H1 (cell line): ENCODE results near the gene WDR37. TPM values are rescaled to one million over a fixed set of nuclear protein-coding genes. Genes with fewer than 3 reads are reported as not detected.

Experiments used
- CTCF ChIA-PET: fragments of 300-600 bp; sonication (Branson Sonifier 250); formaldehyde crosslinking; loops from one replicate; lab custom pipeline; 2021; ENCODE audit not compliant: partially characterized antibody; lab: Charles Lee
- POLR2A ChIA-PET: fragments of 300-600 bp; sonication (Branson Sonifier 250); formaldehyde crosslinking; loops from one replicate; lab custom pipeline; 2021; ENCODE audit warnings: inconsistent platforms; ENCODE audit not compliant: partially characterized antibody; lab: Charles Lee
- DNase-seq, 2 experiments: peaks; one replicate each; pipeline versions ENCODE4 v3.0.0 to v3.0.0-alpha.2; 2010 to 2022; ENCODE audit warnings: low spot score in 2 of 2, low read depth in 1 of 2, mixed read lengths in 1 of 2
- FAIRE-seq: peaks from 2 replicates; lab custom pipeline; 2011; peaks lifted over from hg19 to GRCh38; lab: Jason Lieb, UNC
- H2AFZ ChIP-seq: 2 replicates; pipeline ENCODE4 v1.8.1; 2012; ENCODE audit warnings: low read length, inconsistent platforms
- H2AK5ac ChIP-seq: 2 replicates; pipeline ENCODE4 v1.6.1; 2013; ENCODE audit warnings: low read depth, low read length
- H2BK120ac ChIP-seq: replicated peaks from 2 replicates; pipeline ENCODE3; 2013; ENCODE audit warnings: low read depth, low read length, inconsistent platforms
- H2BK12ac ChIP-seq: 2 replicates; pipeline ENCODE4 v1.6.1; 2013; ENCODE audit warnings: low read depth, low read length
- H2BK15ac ChIP-seq: 2 replicates; pipeline ENCODE4 v1.6.1; 2013; ENCODE audit warnings: low read length
- H2BK20ac ChIP-seq: 2 replicates; pipeline ENCODE4 v1.6.1; 2013; ENCODE audit warnings: low read length
- H2BK5ac ChIP-seq: 2 replicates; pipeline ENCODE4 v1.6.1; 2013; ENCODE audit warnings: low read depth, low read length
- H3K14ac ChIP-seq: 2 replicates; pipeline ENCODE4 v1.6.1; 2013; ENCODE audit warnings: inconsistent platforms; ENCODE audit not compliant: insufficient read length
- H3K18ac ChIP-seq: 2 replicates; pipeline ENCODE4 v1.6.1; 2013; ENCODE audit warnings: low read length; ENCODE audit errors: extremely low read depth
- H3K23ac ChIP-seq: 2 replicates; pipeline ENCODE4 v1.6.1; 2013; ENCODE audit warnings: inconsistent platforms; ENCODE audit not compliant: insufficient read length
- H3K23me2 ChIP-seq: 2 replicates; pipeline ENCODE4 v1.6.1; 2013; ENCODE audit warnings: low read depth, low read length
- H3K27ac ChIP-seq: 2 replicates; pipeline ENCODE4 v1.6.1; 2011; ENCODE audit warnings: low read depth, low read length, inconsistent platforms
- H3K27me3 ChIP-seq, 4 experiments: replicated peaks in 1 of 4; 1 replicate in 1 of 4; 2 replicates in 3 of 4; pipeline versions ENCODE4 v1.6.1 to v1.8.1; 2011 to 2013; ENCODE audit warnings: low read length in 3 of 4, mild to moderate bottlenecking in 3 of 4, inconsistent platforms in 2 of 4, mixed read lengths in 2 of 4, moderate library complexity in 1 of 4; ENCODE audit not compliant: control insufficient read depth in 3 of 4, insufficient read depth in 3 of 4; ENCODE audit errors: extremely low read depth in 1 of 4
- H3K36me3 ChIP-seq, 4 experiments: 2 replicates each; pipeline versions ENCODE4 v1.6.1 to v1.8.1; 2011 to 2013; ENCODE audit warnings: mild to moderate bottlenecking in 4 of 4, low read length in 3 of 4, moderate library complexity in 2 of 4, control low read depth in 1 of 4, inconsistent platforms in 1 of 4; ENCODE audit not compliant: insufficient read depth in 4 of 4, control insufficient read depth in 2 of 4
- H3K4ac ChIP-seq: replicated peaks from 2 replicates; pipeline ENCODE3; 2013; ENCODE audit warnings: low read length, low read depth, mixed read lengths, inconsistent platforms; ENCODE audit not compliant: insufficient read length
- H3K4me1 ChIP-seq, 4 experiments: replicated peaks in 1 of 4; 1 replicate in 1 of 4; 2 replicates in 3 of 4; pipeline versions ENCODE4 v1.6.1 to v1.8.1; 2011 to 2013; ENCODE audit warnings: low read length in 3 of 4, inconsistent platforms in 2 of 4, mixed read lengths in 1 of 4; ENCODE audit not compliant: insufficient read depth in 4 of 4, control insufficient read depth in 3 of 4
- H3K4me2 ChIP-seq, 2 experiments: 2 replicates each; pipeline versions ENCODE4 v1.6.1 to v1.8.1; 2011 to 2013; ENCODE audit warnings: low read depth in 2 of 2, low read length in 2 of 2, control low read depth in 1 of 2, inconsistent platforms in 1 of 2, mild to moderate bottlenecking in 1 of 2; ENCODE audit not compliant: insufficient read depth in 1 of 2
- H3K4me3 ChIP-seq, 4 experiments: fragments of 200-600, 300-600 bp in 1 of 4; sonication (generic), shearing (Covaris generic), sonication (Bioruptor Twin) in 1 of 4; 2 replicates each; pipeline versions ENCODE4 v1.5.1 to v1.8.1; 2011 to 2016; ENCODE audit warnings: low read length in 4 of 4, low read depth in 3 of 4, control low read depth in 2 of 4, inconsistent platforms in 2 of 4, mild to moderate bottlenecking in 2 of 4, mixed read lengths in 1 of 4, moderate library complexity in 1 of 4; ENCODE audit not compliant: insufficient read depth in 2 of 4; ENCODE audit errors: extremely low read depth in 1 of 4
- H3K56ac ChIP-seq: replicated peaks from 2 replicates; pipeline ENCODE3; 2013; ENCODE audit warnings: low read depth, mild to moderate bottlenecking, mixed read lengths, low read length, inconsistent platforms; ENCODE audit not compliant: insufficient read length
- H3K79me1 ChIP-seq: 2 replicates; pipeline ENCODE4 v1.6.1; 2013; ENCODE audit warnings: low read depth, low read length, control low read depth
- H3K79me2 ChIP-seq, 2 experiments: 2 replicates each; pipeline versions ENCODE4 v1.6.1 to v1.8.1; 2012 to 2013; ENCODE audit warnings: low read length in 2 of 2, mild to moderate bottlenecking in 2 of 2, inconsistent platforms in 1 of 2; ENCODE audit not compliant: insufficient read depth in 2 of 2, control insufficient read depth in 1 of 2
- H3K9ac ChIP-seq, 4 experiments: replicated peaks in 1 of 4; 1 replicate in 1 of 4; 2 replicates in 3 of 4; pipeline versions ENCODE4 v1.6.1 to v1.8.1; 2011 to 2013; ENCODE audit warnings: low read depth in 3 of 4, low read length in 3 of 4, control low read depth in 2 of 4, mild to moderate bottlenecking in 2 of 4, moderate library complexity in 2 of 4, inconsistent platforms in 1 of 4; ENCODE audit errors: extremely low read depth in 1 of 4
- H3K9me3 ChIP-seq, 2 experiments: 2 replicates each; pipeline versions ENCODE4 v1.6.1 to v1.8.1; 2012 to 2013; ENCODE audit warnings: mild to moderate bottlenecking in 2 of 2, moderate library complexity in 2 of 2, control low read depth in 1 of 2, inconsistent platforms in 1 of 2, low read depth in 1 of 2, low read length in 1 of 2, mixed read lengths in 1 of 2; ENCODE audit not compliant: insufficient read depth in 2 of 2
- H4K20me1 ChIP-seq, 2 experiments: replicated peaks in 1 of 2; 2 replicates each; pipeline versions ENCODE3 to v1.8.1; 2011 to 2013; ENCODE audit warnings: inconsistent platforms in 2 of 2, low read length in 2 of 2, mild to moderate bottlenecking in 1 of 2; ENCODE audit not compliant: insufficient read depth in 2 of 2, control insufficient read depth in 1 of 2
- H4K5ac ChIP-seq: 2 replicates; pipeline ENCODE4 v1.6.1; 2013; ENCODE audit warnings: low read length, low read depth, mixed read lengths, inconsistent platforms; ENCODE audit not compliant: insufficient read length
- H4K8ac ChIP-seq: 2 replicates; pipeline ENCODE4 v1.8.0; 2013; ENCODE audit warnings: mild to moderate bottlenecking, moderate library complexity, low read length, inconsistent platforms; ENCODE audit not compliant: insufficient read depth; ENCODE audit errors: extremely low read depth
- H4K91ac ChIP-seq: replicated peaks from 2 replicates; pipeline ENCODE3; 2013; ENCODE audit warnings: low read length, mixed read lengths, inconsistent platforms; ENCODE audit not compliant: insufficient read length
- BCL11A ChIP-seq, 2 experiments: IDR thresholded peaks; one replicate each; pipeline ENCODE4 v1.6.1; 2011; ENCODE audit warnings: low read depth in 2 of 2, low read length in 2 of 2, mild to moderate bottlenecking in 2 of 2
- EGR1 ChIP-seq: IDR thresholded peaks from 2 replicates; pipeline ENCODE4 v1.6.1; 2011; ENCODE audit warnings: low read depth, low read length, borderline replicate concordance
- EP300 ChIP-seq, 2 experiments: IDR thresholded peaks; 1 replicate in 1 of 2; 2 replicates in 1 of 2; pipeline ENCODE4 v1.6.1; 2011 to 2012; ENCODE audit warnings: low read depth in 2 of 2, low read length in 2 of 2, mild to moderate bottlenecking in 2 of 2, borderline replicate concordance in 1 of 2, inconsistent platforms in 1 of 2, moderate library complexity in 1 of 2
- HDAC6 ChIP-seq: IDR thresholded peaks from one replicate; pipeline ENCODE4 v1.7.1; 2012; ENCODE audit warnings: low read depth, mild to moderate bottlenecking, inconsistent platforms, low read length, moderate library complexity
- MAFK ChIP-seq: IDR thresholded peaks from 2 replicates; pipeline ENCODE4 v1.6.1; 2012; ENCODE audit warnings: low read depth, mild to moderate bottlenecking, improper control_type of control experiment, low read length
- RBBP5 ChIP-seq: IDR thresholded peaks from 2 replicates; pipeline ENCODE4 v1.7.1; 2012; ENCODE audit warnings: low read depth, mild to moderate bottlenecking, inconsistent platforms, low read length, moderate library complexity, borderline replicate concordance
- SIN3A ChIP-seq, 2 experiments: IDR thresholded peaks in 1 of 2; conservative IDR thresholded peaks in 1 of 2; 2 replicates each; pipeline ENCODE4 v1.6.1; 2011 to 2012; ENCODE audit warnings: low read length in 2 of 2, improper control_type of control experiment in 1 of 2, low read depth in 1 of 2, mild to moderate bottlenecking in 1 of 2
- SP1 ChIP-seq: IDR thresholded peaks from 2 replicates; pipeline ENCODE4 v1.6.1; 2011; ENCODE audit warnings: low read depth, low read length
- SUZ12 ChIP-seq: fragments of 200-600 bp; sonication (generic); IDR thresholded peaks from 2 replicates; pipeline ENCODE4 v1.6.1; 2012; ENCODE audit warnings: mild to moderate bottlenecking, inconsistent platforms, low read length, moderate library complexity, mixed read lengths
- USF2 ChIP-seq: IDR thresholded peaks from 2 replicates; pipeline ENCODE4 v1.6.1; 2011; ENCODE audit warnings: low read length, improper control_type of control experiment
- YY1 ChIP-seq: IDR thresholded peaks from 2 replicates; pipeline ENCODE4 v1.6.1; 2011; ENCODE audit warnings: low read depth, mild to moderate bottlenecking, low read length
- ZNF274 ChIP-seq: IDR thresholded peaks from 2 replicates; pipeline ENCODE4 v1.7.0; 2012; ENCODE audit warnings: low read length, borderline replicate concordance; ENCODE audit errors: extremely low read depth
- WGBS, 2 experiments: shearing (Covaris generic) in 1 of 2; methylation state at CpG; one replicate each; pipeline versions ENCODE4 v1.1.6 to v1.1.7; 2013 to 2015; ENCODE audit warnings: low lambda C conversion rate in 2 of 2, mixed read lengths in 2 of 2, inconsistent platforms in 1 of 2, low coverage in 1 of 2, missing lambda C conversion rate in 1 of 2; ENCODE audit not compliant: insufficient replicate concordance in 2 of 2, insufficient coverage in 1 of 2, insufficient read length in 1 of 2; ENCODE audit errors: extremely low coverage in 1 of 2, missing lambda C conversion rate in 1 of 2; 5-methylcytosine and 5-hydroxymethylcytosine counted together
- polyA plus RNA-seq, 7 experiments: library from polyadenylated mRNA; depleted of rRNA in 3 of 7; stranded (reverse) in 5 of 7; unstranded in 2 of 7; fragments of >200 nt in 5 of 7; fragments of 200-250 nt in 2 of 7; gene quantifications; 1 replicate in 5 of 7; 2 replicates in 1 of 7; 4 replicates in 1 of 7; pipeline versions ENCODE4 v1.2.1 to v1.2.3, GENCODE V29; 2011 to 2013; ENCODE audit warnings: missing spikeins in 2 of 7, mixed read lengths in 2 of 7
- total RNA-seq: library from RNA; stranded (reverse); fragmentation: NEBNext Ultra II Directional; extraction: Animal tissue kit (Norgen Biotek cat#: 25700); gene quantifications from 2 replicates; pipeline ENCODE4 v1.2.1, GENCODE V29; 2021

Gene WDR37
- total and polyA plus RNA-seq, 2 of the 8 experiments (the other 6 are each of a cell fraction or from before 2014, with no cell fraction given), result 9.6 to 12.0 TPM

GRCh38 chr10:1100143-1100542 is 44.0 kb downstream of the WDR37 start:
- H2AFZ ChIP-seq, result no peak overlapping the region
- H3K4ac ChIP-seq, result no peak overlapping the region
- H3K4me3 ChIP-seq, result no peak overlapping the region
- peaks cover 0 to 29% (median 10%) of the 10 kb centered on the region in 4 experiments; a peak in 5 of 8 replicates for H3K36me3 ChIP-seq
- DNase-seq, result no peak
- H3K9me3 ChIP-seq, result no peaks in the 10 kb centered on the region
- CTCF ChIA-PET, result interaction anchor here (0.7 to 1.0 kb wide), 3 partner anchors 9 to 85 kb away, joined by 3 to 4 read pairs (median 3); no protein-coding TSS in a partner anchor
- POLR2A ChIA-PET, result no interaction called here
- no peak overlapping the region for H2BK120ac ChIP-seq
- no peaks in the 10 kb centered on the region for H3K79me2 ChIP-seq
- H2BK12ac ChIP-seq, result no peak overlapping the region
- H4K8ac ChIP-seq, result no peak overlapping the region
- H3K18ac ChIP-seq, result no peak overlapping the region
- no peak overlapping the region for H3K23ac ChIP-seq
- H3K23me2 ChIP-seq, result peaks cover 1% of the 10 kb centered on the region; the same call in 1 of the 2 replicates
- no peak overlapping the region for H3K14ac ChIP-seq
- no peak overlapping the region for H2BK5ac ChIP-seq
- no peak overlapping the region for H3K4me2 ChIP-seq
- H2AK5ac ChIP-seq, result no peak overlapping the region
- 85% methylated on average over 3 of the region's 3 CpGs; no CpG with 5 or more reads in 1 of the 2 experiments for WGBS, 2 experiments
- H2BK20ac ChIP-seq, result no peak overlapping the region
- no peak for FAIRE-seq
- H3K4me1 ChIP-seq, result no peaks in the 10 kb centered on the region; a peak in 2 of 7 replicates
- H4K91ac ChIP-seq, result no peak overlapping the region
- no peak overlapping the region for H3K56ac ChIP-seq
- no peak overlapping the region for H2BK15ac ChIP-seq
- TF ChIP-seq USF2 (no peak), SUZ12 (no peak), BCL11A (IDR thresholded peaks at IDR 0.05; ENCODE audit: low read depth in 2 of 2, low read length in 2 of 2) (no peak), MAFK (no peak), HDAC6 (no peak), EP300 (IDR thresholded peaks at IDR 0.05; ENCODE audit: borderline replicate concordance in 1 of 2, low read depth in 2 of 2, low read length in 2 of 2) (no peak), ZNF274 (no peak), YY1 (no peak), RBBP5 (no peak), SP1 (no peak), SIN3A (conservative IDR thresholded peaks at IDR 0.05 in 1 of 2, IDR thresholded peaks at IDR 0.05 in 1 of 2; ENCODE audit: low read depth in 1 of 2, low read length in 2 of 2) (no peak), EGR1 (no peak)
- peaks cover 5% of the 10 kb centered on the region for H3K79me1 ChIP-seq
- H4K20me1 ChIP-seq, result peaks cover 3 to 4% of the 10 kb centered on the region in 2 experiments
- H3K27me3 ChIP-seq, result no peaks in the 10 kb centered on the region
- no peak overlapping the region for H3K27ac ChIP-seq
- no peak overlapping the region for H3K9ac ChIP-seq
- H4K5ac ChIP-seq, result no peak overlapping the region
